PC-3 (cell line): ENCODE data around the gene CLRN1. TPM values are rescaled to one million over a fixed set of nuclear protein-coding genes. Genes with fewer than 3 reads are reported as not detected.

Source experiments
- ATAC-seq: fragments of 200-7000 bp; cut with Tn5 transposase; 2 replicates; pipeline ENCODE4 v1.9.1; 2020; ENCODE audit warnings: mild to moderate bottlenecking, moderate library complexity
- Bru-seq: library from RNA; stranded (reverse); fragments of 400-500 nt; gene quantifications from one replicate; lab custom pipeline; 2021; lab: Mats Ljungman, UMichigan
- BruChase-seq, 2 experiments: library from RNA; stranded (reverse); fragments of 400-500 nt; gene quantifications; one replicate each; lab custom pipeline; 2021; lab: Mats Ljungman, UMichigan
- BruUV-seq: library from RNA; stranded (reverse); fragments of 400-500 nt; replicated peaks from 2 replicates; lab custom pipeline; 2021; lab: Mats Ljungman, UMichigan
- CTCF ChIA-PET: fragments of 300-600 bp; sonication (Branson Sonifier 250); formaldehyde crosslinking; loops from one replicate; lab custom pipeline; 2022; ENCODE audit warnings: antibody characterized with exemption; lab: Charles Lee
- POLR2A ChIA-PET: fragments of 300-600 bp; sonication (Branson Sonifier 250); formaldehyde crosslinking; loops from one replicate; lab custom pipeline; 2022; ENCODE audit warnings: antibody characterized with exemption; ENCODE audit not compliant: unreplicated experiment; lab: Charles Lee
- DNase-seq: peaks from one replicate; pipeline ENCODE4 v3.0.0-alpha.2; 2015
- H2AFZ ChIP-seq: fragments of 300-600 bp; sonication (generic); 2 replicates; pipeline ENCODE4 v1.6.0; 2016; ENCODE audit warnings: antibody characterized with exemption, low read length
- H3F3A ChIP-seq: fragments of 300-600 bp; sonication (generic); one replicate; pipeline ENCODE4 v1.6.0; 2017; ENCODE audit warnings: antibody characterized with exemption, low read length, control low read depth, mild to moderate bottlenecking; ENCODE audit not compliant: unreplicated experiment
- H3K27ac ChIP-seq: fragments of 300-600 bp; sonication (generic); 2 replicates; pipeline ENCODE4 v1.5.1; 2016; ENCODE audit warnings: mild to moderate bottlenecking, low read length
- H3K27me3 ChIP-seq: fragments of 300-600 bp; sonication (generic); 2 replicates; pipeline ENCODE4 v1.6.1; 2016; ENCODE audit warnings: low read length, mixed read lengths
- H3K36me3 ChIP-seq: fragments of 300-600 bp; sonication (generic); 2 replicates; pipeline ENCODE4 v1.6.1; 2016; ENCODE audit warnings: low read depth, mixed run types, low read length, mixed read lengths
- H3K4me1 ChIP-seq: fragments of 300-600 bp; sonication (generic); 2 replicates; pipeline ENCODE4 v1.5.1; 2016; ENCODE audit warnings: low read length; ENCODE audit not compliant: insufficient read depth
- H3K4me2 ChIP-seq: fragments of 300-600 bp; sonication (generic); 2 replicates; pipeline ENCODE4 v1.6.0; 2016; ENCODE audit warnings: low read length
- H3K4me3 ChIP-seq: fragments of 300-600 bp; sonication (generic); 2 replicates; pipeline ENCODE4 v1.5.1; 2016; ENCODE audit warnings: mild to moderate bottlenecking, low read length, mixed read lengths
- H3K79me2 ChIP-seq: fragments of 300-600 bp; sonication (generic); 2 replicates; pipeline ENCODE4 v1.6.1; 2017; ENCODE audit warnings: low read length, mixed read lengths
- H3K9ac ChIP-seq: fragments of 300-600 bp; sonication (generic); 2 replicates; pipeline ENCODE4 v1.6.0; 2016; ENCODE audit warnings: mild to moderate bottlenecking, low read length
- H3K9me2 ChIP-seq: fragments of 300-600 bp; sonication (generic); replicated peaks from 2 replicates; pipeline ENCODE4 v1.6.1; 2016; ENCODE audit warnings: mixed run types, low read length, mixed read lengths
- H3K9me3 ChIP-seq: fragments of 300-600 bp; sonication (generic); 2 replicates; pipeline ENCODE4 v1.6.1; 2016; ENCODE audit warnings: low read length, mixed read lengths
- H4K20me1 ChIP-seq: fragments of 300-600 bp; sonication (generic); 2 replicates; pipeline ENCODE4 v1.6.1; 2016; ENCODE audit warnings: low read length, mixed read lengths
- EZH2 ChIP-seq: fragments of 300-600 bp; sonication (generic); IDR thresholded peaks from one replicate; pipeline ENCODE4 v1.6.1; 2017; ENCODE audit warnings: antibody characterized with exemption, mild to moderate bottlenecking, low read length; ENCODE audit not compliant: unreplicated experiment
- EZH2phosphoT487 ChIP-seq: fragments of 300-600 bp; sonication (generic); IDR thresholded peaks from 2 replicates; pipeline ENCODE4 v1.6.1; 2018; ENCODE audit warnings: mild to moderate bottlenecking, antibody characterized with exemption, low read length, borderline replicate concordance
- intact Hi-C: fragments of 100-400 bp; cut with micrococcal nuclease; formaldehyde crosslinking; loops from 2 replicates; pipeline ENCODE4 v1.9.0; 2023
- long read RNA-seq: library from polyadenylated mRNA; unstranded; transcript quantifications from one replicate; pipeline ENCODE4 v2.0.0, GENCODE V29; 2021; ENCODE audit not compliant: unreplicated experiment
- total RNA-seq: library from RNA; depleted of rRNA; stranded (reverse); fragments of >200 nt; gene quantifications from 2 replicates; pipeline ENCODE4 v1.2.3, GENCODE V29; 2014; rRNA removed
- TF ChIP-seq, protein P1 (sequence below): fragments of 300-600 bp; sonication (generic); conservative IDR thresholded peaks from 2 replicates; pipeline ENCODE4 v1.5.1; 2017; ENCODE audit warnings: antibody characterized with exemption, low read depth, mild to moderate bottlenecking, low read length

Gene CLRN1
- not detected in 2 replicates for total RNA-seq
- not detected for Bru-seq, nascent RNA
- not detected for BruChase-seq, experiment 1, labeled RNA remaining after a 6-hour chase
- BruChase-seq, experiment 2, labeled RNA remaining after a 2-hour chase = not detected
- long read RNA-seq = 0 reads

DNA sequence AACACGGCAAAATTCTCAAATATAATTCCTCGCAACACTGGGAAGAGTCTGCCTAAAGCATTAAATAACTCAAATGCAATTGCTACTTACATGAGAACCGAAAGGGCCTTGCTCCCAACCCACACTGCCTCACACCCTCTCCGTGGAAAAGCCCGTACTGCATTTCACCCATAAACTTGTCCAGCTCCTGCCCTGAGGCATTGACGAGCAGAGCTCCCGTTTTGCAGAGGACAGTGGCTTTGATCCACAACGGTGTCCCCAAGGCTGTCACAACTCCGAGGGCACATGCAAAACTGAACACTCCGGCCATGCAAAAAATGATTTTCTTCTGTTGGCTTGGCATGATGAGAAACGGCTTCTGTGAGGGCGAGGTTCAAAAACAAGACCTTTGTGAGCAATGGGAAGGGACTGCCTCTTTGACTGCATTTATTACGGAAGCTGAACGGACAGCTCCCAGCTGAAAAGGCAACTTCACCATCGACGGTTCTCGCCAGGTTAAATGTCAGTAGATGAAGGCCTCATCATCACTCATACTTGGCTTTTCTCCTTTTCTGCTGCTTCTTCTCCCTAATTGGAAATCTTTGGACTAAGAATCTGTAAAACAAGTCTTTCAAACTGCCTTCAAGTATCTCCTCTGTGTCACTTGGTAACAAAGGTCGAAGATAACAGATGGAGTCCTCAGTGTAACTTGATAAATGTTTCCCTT is at the start of gene CLRN1:
TSS of gene CLRN1 (minus strand) at position 362 of the 706 bp plus-strand sequence. CDS start at position 343, 19 bp downstream.
- ChIA-PET CTCF (no interaction called here), POLR2A (no interaction called here)
- no peaks in the 10 kb centered on the region for H3K79me2 ChIP-seq
- H3K36me3 ChIP-seq = no peaks in the 10 kb centered on the region
- no peak within 1 kb of the TSS for H3K9ac ChIP-seq
- DNase-seq (no peak), ATAC-seq (no peak)
- H3F3A ChIP-seq = no peaks in the 10 kb centered on the region
- H3K27ac ChIP-seq = no peak within 1 kb of the TSS
- no peak within 1 kb of the TSS for H3K4me2 ChIP-seq
- peaks cover 11% of the 10 kb centered on the region for H3K4me1 ChIP-seq
- intact Hi-C loops = no loop called here
- H4K20me1 ChIP-seq = no peaks in the 10 kb centered on the region
- peaks cover 61% of the 10 kb centered on the region for H3K27me3 ChIP-seq
- no peaks in the 10 kb centered on the region for H3K9me2 ChIP-seq
- H2AFZ ChIP-seq = no peak within 1 kb of the TSS
- no peak for TF ChIP-seq EZH2phosphoT487
- no peak for TF ChIP-seq EZH2
- TF ChIP-seq, protein P1, sequence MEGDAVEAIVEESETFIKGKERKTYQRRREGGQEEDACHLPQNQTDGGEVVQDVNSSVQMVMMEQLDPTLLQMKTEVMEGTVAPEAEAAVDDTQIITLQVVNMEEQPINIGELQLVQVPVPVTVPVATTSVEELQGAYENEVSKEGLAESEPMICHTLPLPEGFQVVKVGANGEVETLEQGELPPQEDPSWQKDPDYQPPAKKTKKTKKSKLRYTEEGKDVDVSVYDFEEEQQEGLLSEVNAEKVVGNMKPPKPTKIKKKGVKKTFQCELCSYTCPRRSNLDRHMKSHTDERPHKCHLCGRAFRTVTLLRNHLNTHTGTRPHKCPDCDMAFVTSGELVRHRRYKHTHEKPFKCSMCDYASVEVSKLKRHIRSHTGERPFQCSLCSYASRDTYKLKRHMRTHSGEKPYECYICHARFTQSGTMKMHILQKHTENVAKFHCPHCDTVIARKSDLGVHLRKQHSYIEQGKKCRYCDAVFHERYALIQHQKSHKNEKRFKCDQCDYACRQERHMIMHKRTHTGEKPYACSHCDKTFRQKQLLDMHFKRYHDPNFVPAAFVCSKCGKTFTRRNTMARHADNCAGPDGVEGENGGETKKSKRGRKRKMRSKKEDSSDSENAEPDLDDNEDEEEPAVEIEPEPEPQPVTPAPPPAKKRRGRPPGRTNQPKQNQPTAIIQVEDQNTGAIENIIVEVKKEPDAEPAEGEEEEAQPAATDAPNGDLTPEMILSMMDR = no peak
- H3K4me3 ChIP-seq = no peak within 1 kb of the TSS
- BruUV-seq = no TSS peak
- H3K9me3 ChIP-seq = no peaks in the 10 kb centered on the region

- Histone ChIP-seq H3K27ac (no peak overlapping the region), H3K9me2 (no peaks in the 10 kb centered on the region), H3K79me2 (no peaks in the 10 kb centered on the region), H3F3A (no peaks in the 10 kb centered on the region), H2AFZ (no peak overlapping the region), H3K4me3 (no peak overlapping the region), H3K36me3 (no peaks in the 10 kb centered on the region), H3K9me3 (no peaks in the 10 kb centered on the region), H3K9ac (no peak overlapping the region), H4K20me1 (no peaks in the 10 kb centered on the region), H3K4me1 (no peaks in the 10 kb centered on the region), H3K27me3 (peaks cover 91% of the 10 kb centered on the region), H3K4me2 (no peak overlapping the region)
- ATAC-seq = no peak
- BruUV-seq = no TSS peak
- TF ChIP-seq, protein P1 = no peak
- no peak for TF ChIP-seq EZH2phosphoT487
- no peak for TF ChIP-seq EZH2
- DNase-seq = no peak
- POLR2A ChIA-PET = no interaction called here
- CTCF ChIA-PET = no interaction called here
- intact Hi-C loops = no loop called here
Observed at GRCh38 chr3:151016478-151016795, 43.9 kb upstream of the CLRN1 start.
